Measurements from ENCODE around the gene PTTG2.

The PTTG2 gene

GRCh38 chr4:38009949-38010348 is 49.8 kb downstream of the PTTG2 start:
- ATAC-seq, result no peak

More at GRCh38 chr4:38009949-38010348, 49.8 kb downstream of the PTTG2 start:
- no peak for DNase-seq
